HepG2 (cell line): ENCODE data around the gene C6orf136. TPM values are rescaled to one million over a fixed set of nuclear protein-coding genes. Genes with fewer than 3 reads are reported as not detected.
A peak's percentile ranks its signal among the peaks of the same experiment; 100 is the strongest.

ENCODE experiments used
- AHDC1 ChIP-seq: sonication (generic); formaldehyde crosslinking; IDR thresholded peaks from 2 replicates; pipeline ENCODE4 v1.5.1; 2020; ENCODE audit warnings: mild to moderate bottlenecking, missing genetic modification reagents, borderline replicate concordance
- CBX2 ChIP-seq, 2 experiments: fragments of 200-600 bp in 1 of 2; sonication (generic); formaldehyde crosslinking in 1 of 2; IDR thresholded peaks; 2 replicates each; pipeline versions ENCODE4 v1.7.0 to v1.8.1; 2018 to 2022; ENCODE audit warnings: low read depth in 2 of 2, low read length in 1 of 2, mild to moderate bottlenecking in 1 of 2, missing genetic modification reagents in 1 of 2
- KAT2B ChIP-seq: fragments of 150-350 bp; IDR thresholded peaks from 2 replicates; pipeline ENCODE4 v1.6.1; 2014; ENCODE audit warnings: low read depth, low read length, borderline replicate concordance
- MTF1 ChIP-seq: sonication (generic); formaldehyde crosslinking; IDR thresholded peaks from 2 replicates; pipeline ENCODE4 v1.5.0; 2020; ENCODE audit warnings: missing genetic modification reagents
- NCOA1 ChIP-seq: sonication (generic); formaldehyde crosslinking; IDR thresholded peaks from 2 replicates; pipeline ENCODE4 v1.9.0; 2021; ENCODE audit warnings: missing genetic modification reagents
- NFIC ChIP-seq: IDR thresholded peaks from 2 replicates; pipeline ENCODE4 v1.6.1; 2012; ENCODE audit warnings: mild to moderate bottlenecking, low read length, inconsistent platforms
- NFYC ChIP-seq: IDR thresholded peaks from 2 replicates; pipeline ENCODE4 v1.6.1; 2016; ENCODE audit warnings: missing genetic modification reagents, missing compliant biosample characterization
- RAD21 ChIP-seq: fragments of 450-650 bp; formaldehyde crosslinking; IDR thresholded peaks from 2 replicates; pipeline ENCODE4 v1.5.0; 2020; ENCODE audit warnings: mild to moderate bottlenecking
- SATB2 ChIP-seq: sonication (generic); formaldehyde crosslinking; IDR thresholded peaks from 2 replicates; pipeline ENCODE4 v1.5.0; 2020; ENCODE audit warnings: missing genetic modification reagents
- SRY ChIP-seq: sonication (generic); formaldehyde crosslinking; IDR thresholded peaks from 2 replicates; pipeline ENCODE4 v1.8.0; 2022; ENCODE audit warnings: mild to moderate bottlenecking, missing genetic modification reagents
- STAT5B ChIP-seq: sonication (generic); formaldehyde crosslinking; IDR thresholded peaks from 2 replicates; pipeline ENCODE4 v1.4.0; 2020; ENCODE audit warnings: missing genetic modification reagents
- TOE1 ChIP-seq: sonication (generic); formaldehyde crosslinking; IDR thresholded peaks from 2 replicates; pipeline ENCODE4 v1.4.0; 2020; ENCODE audit warnings: mild to moderate bottlenecking, missing genetic modification reagents
- ZNF34 ChIP-seq: sonication (generic); formaldehyde crosslinking; IDR thresholded peaks from 2 replicates; pipeline ENCODE4 v1.4.0; 2020; ENCODE audit warnings: mild to moderate bottlenecking, missing genetic modification reagents, borderline replicate concordance
- ZNF451 ChIP-seq: sonication (generic); formaldehyde crosslinking; IDR thresholded peaks from 2 replicates; pipeline ENCODE4 v1.5.0; 2020; ENCODE audit warnings: mild to moderate bottlenecking, missing genetic modification reagents
- ZNF484 ChIP-seq: sonication (generic); formaldehyde crosslinking; IDR thresholded peaks from 2 replicates; pipeline ENCODE4 v1.5.1; 2020; ENCODE audit warnings: mild to moderate bottlenecking, low read depth, missing genetic modification reagents, borderline replicate concordance
- ZNF562 ChIP-seq: sonication (generic); formaldehyde crosslinking; IDR thresholded peaks from 2 replicates; pipeline ENCODE4 v1.8.0; 2022; ENCODE audit warnings: missing genetic modification reagents, borderline replicate concordance
- ZNF563 ChIP-seq: sonication (generic); formaldehyde crosslinking; IDR thresholded peaks from 2 replicates; pipeline ENCODE4 v1.8.0; 2022; ENCODE audit warnings: mild to moderate bottlenecking, moderate library complexity, missing genetic modification reagents
- ZSCAN30 ChIP-seq: sonication (generic); formaldehyde crosslinking; IDR thresholded peaks from 2 replicates; pipeline ENCODE4 v1.5.0; 2020; ENCODE audit warnings: mild to moderate bottlenecking, missing genetic modification reagents
- polyA plus RNA-seq, 8 experiments: library from polyadenylated mRNA; depleted of rRNA in 3 of 8; stranded (reverse) in 7 of 8; unstranded in 1 of 8; fragments of >200 nt; fragmentation: Illumina TruSeq in 4 of 8; extraction: Trizol in 4 of 8; gene quantifications; 2 replicates each; pipeline versions ENCODE4 v1.2.1 to v1.2.3, GENCODE V29; 2011 to 2016; ENCODE audit warnings: low read depth in 4 of 8, missing spikeins in 1 of 8, mixed read lengths in 1 of 8; ENCODE audit not compliant: insufficient read depth in 1 of 8
- total RNA-seq, 5 experiments: library from RNA; depleted of rRNA; stranded (reverse); fragments of >200 nt; fragmentation: Illumina TruSeq; extraction: Trizol; gene quantifications; 2 replicates each; pipeline ENCODE4 v1.2.3, GENCODE V29; 2016; ENCODE audit warnings: low read depth in 1 of 5
- TF ChIP-seq, protein P1 (sequence below): sonication (generic); formaldehyde crosslinking; IDR thresholded peaks from 2 replicates; pipeline ENCODE4 v1.4.0; 2020; ENCODE audit warnings: mild to moderate bottlenecking, missing genetic modification reagents
- TF ChIP-seq, protein P2 (sequence below): sonication (generic); formaldehyde crosslinking; IDR thresholded peaks from 2 replicates; pipeline ENCODE4 v1.4.0; 2020; ENCODE audit warnings: mild to moderate bottlenecking, missing genetic modification reagents

C6orf136 gene
- total and polyA plus RNA-seq, 2 of the 13 experiments (the other 11 are each of a cell fraction or from before 2014, with no cell fraction given), result 12.0 to 26.2 TPM

DNA sequence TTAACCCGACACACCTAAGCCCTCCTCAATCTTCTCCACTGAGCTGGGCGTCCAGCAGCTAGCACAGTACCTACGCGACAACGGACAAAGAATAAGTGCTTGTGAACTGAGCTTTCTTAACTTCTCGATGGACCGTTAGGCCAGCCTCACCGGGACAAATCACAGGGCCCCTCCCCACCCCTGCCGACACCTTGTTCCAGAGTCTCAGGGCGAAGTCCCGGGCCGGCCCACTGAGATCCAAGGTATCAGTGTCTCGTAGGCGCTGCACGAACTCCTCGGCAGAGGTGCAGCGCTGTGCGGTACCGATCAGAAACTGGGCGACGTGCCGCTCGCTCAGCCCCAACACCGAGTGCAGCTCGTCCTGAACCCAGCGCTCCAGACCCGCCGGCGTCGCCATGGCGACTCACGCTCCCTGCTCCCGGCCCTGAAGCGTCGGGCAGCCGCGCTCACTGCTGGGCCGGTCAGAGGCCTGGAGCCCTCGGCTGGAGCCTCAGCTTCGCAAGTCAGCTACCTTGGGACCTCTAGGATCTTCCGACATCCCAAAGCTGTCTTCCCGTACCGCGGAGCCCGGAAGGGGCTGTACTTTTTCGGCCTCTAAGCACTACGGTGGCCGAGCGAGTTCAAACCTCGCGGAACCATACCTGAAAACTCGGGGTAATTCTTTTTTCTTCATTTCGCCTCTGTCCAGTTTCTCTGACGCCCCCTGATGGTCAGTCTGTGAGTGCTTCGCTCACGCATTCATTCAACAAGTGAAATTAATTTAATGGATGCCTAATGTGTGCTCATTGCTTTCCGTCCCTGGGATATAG lies 25.7 kb downstream of the C6orf136 start, which contains the start of gene DHX16 (continued):
- no peak for TF ChIP-seq NCOA1
- no peak for TF ChIP-seq CBX2 (IDR thresholded peaks at IDR 0.05; ENCODE audit: low read depth, low read length)
- TF ChIP-seq CBX2 (CRISPR knock-in tag; IDR thresholded peaks at IDR 0.05; ENCODE audit: low read depth), result no peak
- TF ChIP-seq NFYC (CRISPR knock-in tag), result peak; percentile 23; the same call in 1 of the 2 replicates
- TF ChIP-seq, protein P1, sequence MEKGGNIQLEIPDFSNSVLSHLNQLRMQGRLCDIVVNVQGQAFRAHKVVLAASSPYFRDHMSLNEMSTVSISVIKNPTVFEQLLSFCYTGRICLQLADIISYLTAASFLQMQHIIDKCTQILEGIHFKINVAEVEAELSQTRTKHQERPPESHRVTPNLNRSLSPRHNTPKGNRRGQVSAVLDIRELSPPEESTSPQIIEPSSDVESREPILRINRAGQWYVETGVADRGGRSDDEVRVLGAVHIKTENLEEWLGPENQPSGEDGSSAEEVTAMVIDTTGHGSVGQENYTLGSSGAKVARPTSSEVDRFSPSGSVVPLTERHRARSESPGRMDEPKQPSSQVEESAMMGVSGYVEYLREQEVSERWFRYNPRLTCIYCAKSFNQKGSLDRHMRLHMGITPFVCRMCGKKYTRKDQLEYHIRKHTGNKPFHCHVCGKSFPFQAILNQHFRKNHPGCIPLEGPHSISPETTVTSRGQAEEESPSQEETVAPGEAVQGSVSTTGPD (CRISPR knock-in tag), result no peak
- no peak for TF ChIP-seq ZNF34
- TF ChIP-seq NFIC, result no peak; the same call in 1 of the 2 replicates
- TF ChIP-seq AHDC1 (CRISPR knock-in tag), result peak; percentile 43; the same call in 1 of the 2 replicates
- TF ChIP-seq, protein P2, sequence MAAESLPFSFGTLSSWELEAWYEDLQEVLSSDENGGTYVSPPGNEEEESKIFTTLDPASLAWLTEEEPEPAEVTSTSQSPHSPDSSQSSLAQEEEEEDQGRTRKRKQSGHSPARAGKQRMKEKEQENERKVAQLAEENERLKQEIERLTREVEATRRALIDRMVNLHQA, result no peak
- TF ChIP-seq ZNF484 (CRISPR knock-in tag), result no peak
- TF ChIP-seq ZNF563 (CRISPR knock-in tag), result no peak
- TF ChIP-seq ZNF562 (CRISPR knock-in tag), result no peak
- no peak; the same call in none of the 2 replicates for TF ChIP-seq ZNF451
- no peak for TF ChIP-seq ZSCAN30
- no peak for TF ChIP-seq KAT2B
- peak; percentile 71 for TF ChIP-seq RAD21 (CRISPR knock-in tag)
- TF ChIP-seq TOE1 (CRISPR knock-in tag), result peak; percentile 56
- TF ChIP-seq SATB2 (CRISPR knock-in tag), result no peak
- peak; percentile 54; the same call in 1 of the 2 replicates for TF ChIP-seq SRY (CRISPR knock-in tag)
- no peak for TF ChIP-seq STAT5B (CRISPR knock-in tag)
- TF ChIP-seq MTF1 (CRISPR knock-in tag), result no peak
